Transverse colon (tissue), 4 donors: ENCODE data around the gene MARS1. TPM values are rescaled to one million over a fixed set of nuclear protein-coding genes. Genes with fewer than 3 reads are reported as not detected.

Source experiments
- DNase-seq: peaks from one replicate; pipeline ENCODE4 v3.0.0-alpha.2; 2019
- H3K27ac ChIP-seq, 4 donors: fragments of 200-600 bp; sonication (generic); 2 replicates each; pipeline ENCODE4 v1.5.1; 2016 to 2018; ENCODE audit warnings: inconsistent platforms in 4 of 4
- H3K27me3 ChIP-seq: fragments of 200-600 bp; sonication (generic); 2 replicates; pipeline ENCODE4 v1.5.1; 2017; ENCODE audit warnings: inconsistent platforms
- H3K36me3 ChIP-seq, 4 donors: fragments of 200-600 bp; sonication (generic); 2 replicates each; pipeline ENCODE4 v1.5.1; 2017 to 2019; ENCODE audit warnings: inconsistent platforms in 4 of 4
- H3K4me1 ChIP-seq, 4 donors: fragments of 200-600 bp; sonication (generic); 2 replicates each; pipeline ENCODE4 v1.5.1; 2017 to 2020; ENCODE audit warnings: inconsistent platforms in 4 of 4
- H3K4me3 ChIP-seq, 4 donors: fragments of 200-600 bp; sonication (generic); 1 replicate in 1 of 4; 2 replicates in 3 of 4; pipeline versions ENCODE4 v1.5.1 to v1.6.1; 2017 to 2019; ENCODE audit warnings: inconsistent platforms in 4 of 4
- H3K9me3 ChIP-seq, 2 donors: fragments of 200-600 bp; sonication (generic); 2 replicates each; pipeline ENCODE4 v1.5.1; 2017 to 2019; ENCODE audit warnings: inconsistent platforms in 2 of 2
- CTCF ChIP-seq, 5 experiments: fragments of 200-600 bp in 3 of 5; fragments of 450-650 bp in 2 of 5; sonication (generic) in 3 of 5; IDR thresholded peaks; 1 replicate in 2 of 5; 2 replicates in 3 of 5; pipeline ENCODE4 v1.5.1; 2016 to 2017; ENCODE audit warnings: antibody characterized with exemption in 5 of 5, inconsistent platforms in 3 of 5, mild to moderate bottlenecking in 2 of 5, moderate library complexity in 1 of 5
- EP300 ChIP-seq: sonication (generic); formaldehyde crosslinking; IDR thresholded peaks from one replicate; pipeline ENCODE4 v1.6.1; 2017; ENCODE audit warnings: antibody characterized with exemption, low read depth
- POLR2A ChIP-seq: fragments of 450-650 bp; IDR thresholded peaks from one replicate; pipeline ENCODE4 v1.6.1; 2016; ENCODE audit warnings: antibody characterized with exemption, mild to moderate bottlenecking, moderate library complexity
- POLR2AphosphoS5 ChIP-seq, 3 donors: sonication (generic); formaldehyde crosslinking; IDR thresholded peaks; one replicate each; pipeline ENCODE4 v1.6.1; 2016; ENCODE audit warnings: antibody characterized with exemption in 3 of 3
- WGBS, 2 donors: methylation state at CpG; one replicate each; pipeline ENCODE4 v1.1.5; 2018; ENCODE audit warnings: low coverage in 1 of 2; 5-methylcytosine and 5-hydroxymethylcytosine counted together
- in situ Hi-C, 4 donors: fragments of 200-750 bp; cut with MboI; loops; one replicate each; pipeline versions ENCODE4 v1.15.0 to v1.15.1; 2017; ENCODE audit warnings: low sequenced_read_pairs in 3 of 4, low pct_ligation_motif_present in 1 of 4, low pct_unique_long_range_greater_than_20kb in 1 of 4
- intact Hi-C: fragments of 100-400 bp; cut with DNase I; formaldehyde crosslinking; loops from one replicate; pipeline ENCODE4 v1.15.1; 2023; ENCODE audit warnings: low total_unique reads
- total RNA-seq, 4 donors: library from RNA; depleted of rRNA; stranded (reverse); fragments of >200 nt; gene quantifications; one replicate each; pipeline ENCODE4 v1.1.0, GENCODE V29; 2016

Gene MARS1
- total RNA-seq, 4 donors from 2014 or later = 39.0 to 184 (median 103) TPM

GRCh38 chr12:57452181-57452936 lies 35.5 kb upstream of the MARS1 start:
- TF ChIP-seq POLR2A (no peak), POLR2AphosphoS5 (IDR thresholded peaks at IDR 0.05) (peak in 1 of 3 donors; percentile 11)
- in situ Hi-C loops (no loop called here), intact Hi-C loops (loop anchor here (5.0 kb wide), 2 partner anchors 145 to 190 kb away; no protein-coding TSS in a partner anchor)
- Histone ChIP-seq H3K27me3 (no peaks in the 10 kb centered on the region), H3K36me3 (no peaks in the 10 kb centered on the region), H3K27ac (peak overlapping the region in 2 of 4 donors; percentile 13 to 37), H3K4me1 (peaks cover 9 to 16% (median 10%) of the 10 kb centered on the region in 4 donors), H3K4me3 (no peak overlapping the region), H3K9me3 (no peaks in the 10 kb centered on the region)
- 7 to 28% methylated on average over 2 to 9 of the region's 9 CpGs for WGBS, 2 donors
- DNase-seq = no peak

- WGBS, 2 donors = 35% methylated on average over 7 of the region's 7 CpGs; no CpG with 5 or more reads in 1 of the 2 donors
- no peaks in the 10 kb centered on the region for H3K9me3 ChIP-seq
- intact Hi-C loops = loop anchor here (5.0 kb wide), 2 partner anchors 146 to 191 kb away; no protein-coding TSS in a partner anchor
- no peaks in the 10 kb centered on the region for H3K27me3 ChIP-seq
- DNase-seq = peak; percentile 79
- in situ Hi-C loops = no loop called here
- H3K4me3 ChIP-seq = no peak overlapping the region
- H3K36me3 ChIP-seq = no peaks in the 10 kb centered on the region
- TF ChIP-seq CTCF (IDR thresholded peaks at IDR 0.05) (peak; percentile 87 to 92 (median 90)), EP300 (no peak)
- peaks cover 9 to 16% (median 10%) of the 10 kb centered on the region in 4 donors for H3K4me1 ChIP-seq
- H3K27ac ChIP-seq = no peak overlapping the region
Observed at GRCh38 chr12:57452937-57453509, 34.8 kb upstream of the MARS1 start.

GRCh38 chr12:57454213-57454565 lies 33.7 kb upstream of the MARS1 start:
- Histone ChIP-seq H3K36me3 (no peaks in the 10 kb centered on the region), H3K4me3 (no peak overlapping the region), H3K9me3 (no peaks in the 10 kb centered on the region), H3K27ac (no peak overlapping the region), H3K27me3 (no peaks in the 10 kb centered on the region), H3K4me1 (peaks cover 9 to 23% (median 17%) of the 10 kb centered on the region in 4 donors)
- intact Hi-C loops (loop anchor here (5.0 kb wide), 2 partner anchors 147 to 192 kb away; no protein-coding TSS in a partner anchor), in situ Hi-C loops (no loop called here)
- TF ChIP-seq CTCF (IDR thresholded peaks at IDR 0.05) (no peak), POLR2A (no peak), POLR2AphosphoS5 (IDR thresholded peaks at IDR 0.05) (no peak), EP300 (no peak)
- no peak for DNase-seq
- WGBS, 2 donors = 89 to 97% methylated on average over 1 to 2 of the region's 2 CpGs

GRCh38 chr12:57454566-57455373 lies 33.1 kb upstream of the MARS1 start, which contains the start of gene INHBE:
Gene INHBE, plus strand, starts transcription at chr12:57455307. Its CDS starts 230 bp downstream, at chr12:57455537.
- no peak within 1 kb of the TSS for H3K4me3 ChIP-seq
- DNase-seq = no peak
- TF ChIP-seq CTCF (IDR thresholded peaks at IDR 0.05) (no peak), POLR2A (no peak), EP300 (no peak), POLR2AphosphoS5 (IDR thresholded peaks at IDR 0.05) (no peak)
- in situ Hi-C loops (no loop called here), intact Hi-C loops (loop anchor here (5.0 kb wide), 2 partner anchors 147 to 192 kb away; no protein-coding TSS in a partner anchor)
- 80% methylated on average over 10 of the region's 10 CpGs; no CpG with 5 or more reads in 1 of the 2 donors for WGBS, 2 donors
- H3K4me1 ChIP-seq = peaks cover 10 to 23% (median 18%) of the 10 kb centered on the region in 4 donors
- no peaks in the 10 kb centered on the region for H3K9me3 ChIP-seq
- H3K27ac ChIP-seq = no peak within 1 kb of the TSS
- no peaks in the 10 kb centered on the region for H3K27me3 ChIP-seq
- H3K36me3 ChIP-seq = no peaks in the 10 kb centered on the region
